Neural progenitor cell (in vitro differentiated cells): ENCODE data around the gene CDX2. TPM values are rescaled to one million over a fixed set of nuclear protein-coding genes. Genes with fewer than 3 reads are reported as not detected.
A peak's percentile ranks its signal among the peaks of the same experiment; 100 is the strongest.

Experiments
- DNase-seq: peaks from one replicate; pipeline ENCODE4 v3.0.0-alpha.2; 2016; ENCODE audit warnings: low spot score
- H2AFZ ChIP-seq: fragments of 200-600 bp; sonication (generic); replicated peaks from 2 replicates; pipeline ENCODE4 v1.6.1; 2016; ENCODE audit warnings: antibody characterized with exemption
- H3F3A ChIP-seq: fragments of 200-600 bp; sonication (generic); 2 replicates; pipeline ENCODE4 v1.6.1; 2016; ENCODE audit warnings: antibody characterized with exemption, low read depth
- H3K27ac ChIP-seq: fragments of 200-600 bp; sonication (generic); 2 replicates; pipeline ENCODE4 v1.5.1; 2016; ENCODE audit warnings: mild to moderate bottlenecking
- H3K27me3 ChIP-seq: fragments of 200-600 bp; sonication (generic); 2 replicates; pipeline ENCODE4 v1.6.1; 2016; ENCODE audit warnings: mild to moderate bottlenecking, moderate library complexity
- H3K36me3 ChIP-seq: fragments of 200-600 bp; sonication (generic); 2 replicates; pipeline ENCODE4 v1.5.1; 2016
- H3K4me1 ChIP-seq: fragments of 200-600 bp; sonication (generic); 2 replicates; pipeline ENCODE4 v1.6.1; 2016; ENCODE audit warnings: mixed run types
- H3K4me2 ChIP-seq: fragments of 200-600 bp; sonication (generic); 2 replicates; pipeline ENCODE4 v1.6.1; 2016
- H3K4me3 ChIP-seq: fragments of 200-600 bp; sonication (generic); 2 replicates; pipeline ENCODE4 v1.5.1; 2016
- H3K79me2 ChIP-seq: fragments of 200-600 bp; sonication (generic); 2 replicates; pipeline ENCODE4 v1.6.1; 2016; ENCODE audit warnings: low read depth
- H3K9ac ChIP-seq: fragments of 200-600 bp; sonication (generic); 2 replicates; pipeline ENCODE4 v1.6.1; 2016
- H3K9me3 ChIP-seq: fragments of 200-600 bp; sonication (generic); 2 replicates; pipeline ENCODE4 v1.5.1; 2016; ENCODE audit warnings: low read depth
- H4K20me1 ChIP-seq: fragments of 200-600 bp; sonication (generic); 2 replicates; pipeline ENCODE4 v1.6.1; 2016; ENCODE audit warnings: low read depth
- H3K27ac Mint-ChIP-seq: 3 replicates; pipeline ENCODE4 v1.8.0; 2021; ENCODE audit warnings: mixed read lengths
- H3K27me3 Mint-ChIP-seq: 2 replicates; pipeline ENCODE4 v1.8.0; 2022; ENCODE audit warnings: low read depth, mild to moderate bottlenecking, inconsistent platforms, moderate library complexity, mixed read lengths; ENCODE audit not compliant: insufficient read depth
- H3K36me3 Mint-ChIP-seq: 3 replicates; pipeline ENCODE4 v1.8.0; 2021; ENCODE audit warnings: mixed read lengths
- H3K4me1 Mint-ChIP-seq: 3 replicates; pipeline ENCODE4 v1.8.0; 2021; ENCODE audit warnings: mixed read lengths
- H3K4me3 Mint-ChIP-seq: 3 replicates; pipeline ENCODE4 v1.8.0; 2021; ENCODE audit warnings: mild to moderate bottlenecking, moderate library complexity, mixed read lengths
- H3K9me3 Mint-ChIP-seq: 3 replicates; pipeline ENCODE4 v1.8.0; 2020; ENCODE audit warnings: mixed read lengths
- EZH2 ChIP-seq: fragments of 200-600 bp; sonication (generic); IDR thresholded peaks from 2 replicates; pipeline ENCODE4 v1.6.1; 2017; ENCODE audit warnings: antibody characterized with exemption, mild to moderate bottlenecking, moderate library complexity
- EZH2phosphoT487 ChIP-seq: fragments of 200-600 bp; sonication (generic); IDR thresholded peaks from 2 replicates; pipeline ENCODE4 v1.6.1; 2017; ENCODE audit warnings: antibody characterized with exemption
- total RNA-seq: library from RNA; depleted of rRNA; stranded (reverse); fragments of >200 nt; gene quantifications from 2 replicates; pipeline ENCODE4 v1.2.3, GENCODE V29; 2015; ENCODE audit warnings: low replicate concordance
- TF ChIP-seq, protein P1 (sequence below): fragments of 200-600 bp; sonication (generic); IDR thresholded peaks from 2 replicates; pipeline ENCODE4 v1.5.1; 2017; ENCODE audit warnings: antibody characterized with exemption, mild to moderate bottlenecking

CDX2 gene
- total RNA-seq, 1 donor from 2014 or later: not detected

DNA sequence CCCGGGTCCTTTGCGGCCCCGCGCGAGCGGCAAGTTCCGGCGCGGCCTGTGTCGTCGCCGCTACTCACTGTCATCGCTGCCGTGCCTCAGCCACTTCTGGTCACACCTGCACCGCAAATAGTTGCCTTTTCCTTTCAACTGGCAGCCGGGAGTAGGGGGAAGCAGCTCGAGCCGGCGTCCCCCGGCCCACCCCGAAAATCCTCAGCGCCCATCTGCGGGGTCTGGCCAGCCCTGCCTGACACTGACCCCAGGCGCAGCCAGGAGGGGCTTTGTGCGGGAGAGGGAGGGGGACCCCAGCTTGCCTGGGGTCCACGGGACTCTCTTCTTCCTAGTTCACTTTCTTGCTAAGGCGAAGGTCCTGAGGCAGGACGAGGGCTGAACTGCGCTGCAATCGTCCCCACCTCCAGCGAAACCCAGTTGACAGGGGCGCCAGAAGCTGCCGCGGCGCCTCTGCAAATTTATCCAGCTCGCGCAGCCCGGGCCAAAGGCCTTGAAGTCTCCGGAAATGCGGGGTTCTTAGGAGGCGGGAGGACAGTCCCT, 47.6 kb downstream of the CDX2 start:
- Mint-ChIP-seq H3K4me1 (peaks cover 17% of the 10 kb centered on the region), H3K27ac (no peak overlapping the region), H3K9me3 (peaks cover 7% of the 10 kb centered on the region), H3K36me3 (no peaks in the 10 kb centered on the region), H3K4me3 (no peak overlapping the region), H3K27me3 (peaks cover 92% of the 10 kb centered on the region)
- Histone ChIP-seq H3K4me1 (peaks cover 23% of the 10 kb centered on the region), H3K27me3 (peaks cover 100% of the 10 kb centered on the region), H4K20me1 (peaks cover 100% of the 10 kb centered on the region), H3K9me3 (no peaks in the 10 kb centered on the region), H3K9ac (no peak overlapping the region), H2AFZ (no peak overlapping the region), H3K79me2 (no peaks in the 10 kb centered on the region), H3K36me3 (no peaks in the 10 kb centered on the region), H3K4me3 (peak overlapping the region; percentile 20), H3K27ac (no peak overlapping the region), H3K4me2 (peak overlapping the region; percentile 2), H3F3A (peaks cover 30% of the 10 kb centered on the region)
- peak; percentile 43 for DNase-seq
- TF ChIP-seq, protein P1, sequence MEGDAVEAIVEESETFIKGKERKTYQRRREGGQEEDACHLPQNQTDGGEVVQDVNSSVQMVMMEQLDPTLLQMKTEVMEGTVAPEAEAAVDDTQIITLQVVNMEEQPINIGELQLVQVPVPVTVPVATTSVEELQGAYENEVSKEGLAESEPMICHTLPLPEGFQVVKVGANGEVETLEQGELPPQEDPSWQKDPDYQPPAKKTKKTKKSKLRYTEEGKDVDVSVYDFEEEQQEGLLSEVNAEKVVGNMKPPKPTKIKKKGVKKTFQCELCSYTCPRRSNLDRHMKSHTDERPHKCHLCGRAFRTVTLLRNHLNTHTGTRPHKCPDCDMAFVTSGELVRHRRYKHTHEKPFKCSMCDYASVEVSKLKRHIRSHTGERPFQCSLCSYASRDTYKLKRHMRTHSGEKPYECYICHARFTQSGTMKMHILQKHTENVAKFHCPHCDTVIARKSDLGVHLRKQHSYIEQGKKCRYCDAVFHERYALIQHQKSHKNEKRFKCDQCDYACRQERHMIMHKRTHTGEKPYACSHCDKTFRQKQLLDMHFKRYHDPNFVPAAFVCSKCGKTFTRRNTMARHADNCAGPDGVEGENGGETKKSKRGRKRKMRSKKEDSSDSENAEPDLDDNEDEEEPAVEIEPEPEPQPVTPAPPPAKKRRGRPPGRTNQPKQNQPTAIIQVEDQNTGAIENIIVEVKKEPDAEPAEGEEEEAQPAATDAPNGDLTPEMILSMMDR: no peak
- TF ChIP-seq EZH2: peak; percentile 84
- peak; percentile 81 for TF ChIP-seq EZH2phosphoT487

DNA sequence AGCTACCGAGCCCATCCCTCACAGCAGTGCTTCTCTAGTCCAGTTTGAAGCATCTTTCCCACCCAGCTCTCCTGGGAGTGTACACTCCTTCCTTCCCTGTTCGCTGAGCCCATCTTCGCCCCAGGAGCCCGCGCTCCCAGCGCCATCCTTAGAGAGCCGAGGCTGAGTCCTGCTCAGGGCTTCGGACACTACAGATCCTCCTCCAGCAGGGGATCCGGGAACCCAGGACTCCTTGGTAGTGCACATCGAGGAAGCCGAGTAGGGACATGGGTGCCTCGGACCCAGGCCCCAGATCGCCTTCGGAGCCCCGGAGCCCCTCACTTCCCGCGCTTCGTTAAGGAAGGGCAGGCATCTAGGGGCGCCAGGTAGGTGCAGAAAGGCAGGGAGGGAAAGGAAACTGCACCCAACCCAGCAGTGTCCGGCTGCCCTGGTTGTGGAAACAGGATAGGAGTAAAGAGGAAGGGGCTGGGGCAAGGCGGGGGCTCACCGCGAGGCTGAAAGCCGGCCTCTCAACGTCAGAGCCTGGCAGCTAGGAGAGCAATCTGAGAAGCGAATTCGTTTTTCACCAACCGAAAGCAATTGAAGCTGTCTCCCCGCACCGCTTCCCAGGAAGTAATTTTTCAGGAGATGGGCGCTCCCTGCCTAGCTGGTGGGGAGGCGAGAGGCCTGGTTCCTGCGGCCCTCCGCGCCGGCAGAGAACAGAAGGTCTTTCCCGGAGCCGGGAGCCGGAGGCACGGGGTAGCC, 48.3 kb downstream of the CDX2 start:
- Mint-ChIP-seq H3K27me3 (peaks cover 88% of the 10 kb centered on the region), H3K4me3 (peak overlapping the region; percentile 69)

DNA sequence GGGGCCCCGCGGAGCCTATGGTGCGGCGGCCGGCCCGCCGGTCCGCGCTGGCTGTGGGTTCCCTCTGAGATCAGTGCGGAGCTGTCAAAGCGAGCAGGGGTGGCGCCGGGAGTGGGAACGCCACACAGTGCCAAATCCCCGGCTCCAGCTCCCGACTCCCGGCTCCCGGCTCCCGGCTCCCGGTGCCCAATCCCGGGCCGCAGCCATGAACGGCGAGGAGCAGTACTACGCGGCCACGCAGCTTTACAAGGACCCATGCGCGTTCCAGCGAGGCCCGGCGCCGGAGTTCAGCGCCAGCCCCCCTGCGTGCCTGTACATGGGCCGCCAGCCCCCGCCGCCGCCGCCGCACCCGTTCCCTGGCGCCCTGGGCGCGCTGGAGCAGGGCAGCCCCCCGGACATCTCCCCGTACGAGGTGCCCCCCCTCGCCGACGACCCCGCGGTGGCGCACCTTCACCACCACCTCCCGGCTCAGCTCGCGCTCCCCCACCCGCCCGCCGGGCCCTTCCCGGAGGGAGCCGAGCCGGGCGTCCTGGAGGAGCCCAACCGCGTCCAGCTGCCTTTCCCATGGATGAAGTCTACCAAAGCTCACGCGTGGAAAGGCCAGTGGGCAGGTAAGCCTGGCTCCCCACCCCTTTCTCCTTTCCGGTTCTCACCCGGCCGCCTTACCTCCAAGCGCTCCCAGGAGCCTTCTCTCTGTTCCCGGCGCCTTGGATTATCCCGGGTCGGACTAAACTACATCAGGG, 49.0 kb downstream of the CDX2 start, which contains the start of gene PDX1:
Gene PDX1 (plus strand): TSS at position 67 of the 743 bp plus-strand sequence. CDS start 139 bp downstream, at position 206.
- H3K4me2 ChIP-seq: peak within 1 kb of the TSS; percentile 70

More for the DNA sequence above, 48.3 kb downstream of the CDX2 start:
- Histone ChIP-seq H3K9me3 (no peaks in the 10 kb centered on the region), H3K27me3 (peaks cover 100% of the 10 kb centered on the region), H3K79me2 (no peaks in the 10 kb centered on the region), H3K27ac (no peak overlapping the region), H3K4me1 (peaks cover 23% of the 10 kb centered on the region), H4K20me1 (peaks cover 99% of the 10 kb centered on the region), H3K36me3 (no peaks in the 10 kb centered on the region), H3K4me2 (peak overlapping the region; percentile 2), H3F3A (peaks cover 30% of the 10 kb centered on the region), H3K9ac (no peak overlapping the region), H2AFZ (no peak overlapping the region), H3K4me3 (peak overlapping the region; percentile 37)
- no peak overlapping the region for H3K27ac Mint-ChIP-seq
- H3K36me3 Mint-ChIP-seq: no peaks in the 10 kb centered on the region
- peak; percentile 60 for DNase-seq
- H3K4me1 Mint-ChIP-seq: peaks cover 17% of the 10 kb centered on the region
- TF ChIP-seq EZH2phosphoT487: peak; percentile 86
- TF ChIP-seq EZH2: peak; percentile 95
- TF ChIP-seq, protein P1: no peak
- H3K9me3 Mint-ChIP-seq: peaks cover 5% of the 10 kb centered on the region

More for the DNA sequence above, 49.0 kb downstream of the CDX2 start, which contains the start of gene PDX1:
- Histone ChIP-seq H2AFZ (no peak within 1 kb of the TSS), H3K36me3 (no peaks in the 10 kb centered on the region), H3F3A (peaks cover 30% of the 10 kb centered on the region), H3K79me2 (no peaks in the 10 kb centered on the region), H3K27ac (no peak within 1 kb of the TSS), H3K9me3 (no peaks in the 10 kb centered on the region), H3K27me3 (peaks cover 100% of the 10 kb centered on the region), H3K9ac (no peak within 1 kb of the TSS), H4K20me1 (peaks cover 98% of the 10 kb centered on the region), H3K4me3 (peak within 1 kb of the TSS; percentile 37), H3K4me1 (peaks cover 23% of the 10 kb centered on the region)
- Mint-ChIP-seq H3K36me3 (no peaks in the 10 kb centered on the region), H3K9me3 (peaks cover 2% of the 10 kb centered on the region), H3K27me3 (peaks cover 88% of the 10 kb centered on the region), H3K4me3 (peak within 1 kb of the TSS; percentile 69), H3K27ac (no peak within 1 kb of the TSS), H3K4me1 (peaks cover 17% of the 10 kb centered on the region)
- DNase-seq: peak; percentile 82
- TF ChIP-seq, protein P1: no peak
- peak; percentile 15 for TF ChIP-seq EZH2
- peak; percentile 92 for TF ChIP-seq EZH2phosphoT487
